Endothelial cell of umbilical vein (primary cell): ENCODE measurements around the gene ITPKC. TPM values are rescaled to one million over a fixed set of nuclear protein-coding genes. Genes with fewer than 3 reads are reported as not detected.

Source experiments
- BruUV-seq: library from RNA; stranded (reverse); fragments of 400-500 nt; replicated peaks from 2 replicates; lab custom pipeline; 2021; lab: Mats Ljungman, UMichigan
- CTCF ChIA-PET: fragments of 300-600, 350-600 bp; sonication (Branson Sonifier 250); formaldehyde crosslinking; loops from one replicate; lab custom pipeline; 2021; ENCODE audit warnings: antibody characterized with exemption, inconsistent platforms; lab: Charles Lee
- POLR2A ChIA-PET: fragments of 300-600, 350-600 bp; sonication (Branson Sonifier 250); formaldehyde crosslinking; loops from one replicate; lab custom pipeline; 2021; ENCODE audit warnings: antibody characterized with exemption, inconsistent platforms; lab: Charles Lee
- DNase-seq: peaks from one replicate; pipeline ENCODE4 v3.0.0-alpha.2; 2011; ENCODE audit warnings: low read depth, low spot score
- FAIRE-seq: peaks from 2 replicates; lab custom pipeline; 2011; peaks lifted over from hg19 to GRCh38; lab: Jason Lieb, UNC
- H2AFZ ChIP-seq: 2 replicates; pipeline ENCODE4 v1.6.0; 2012; ENCODE audit warnings: low read depth, low read length, control low read depth, inconsistent platforms
- H3K27ac ChIP-seq: 2 replicates; pipeline ENCODE4 v1.5.1; 2011; ENCODE audit warnings: low read depth, mild to moderate bottlenecking, control low read depth, low read length, moderate library complexity; ENCODE audit not compliant: insufficient read depth
- H3K27me3 ChIP-seq, 2 experiments: 2 replicates each; pipeline versions ENCODE4 v1.6.0 to v1.6.1; 2011; ENCODE audit warnings: low read length in 2 of 2, mixed read lengths in 1 of 2; ENCODE audit not compliant: control insufficient read depth in 2 of 2, insufficient read depth in 2 of 2
- H3K36me3 ChIP-seq, 2 experiments: 2 replicates in 1 of 2; 3 replicates in 1 of 2; pipeline ENCODE4 v1.5.1; 2011; ENCODE audit warnings: low read length in 2 of 2, mild to moderate bottlenecking in 1 of 2, moderate library complexity in 1 of 2; ENCODE audit not compliant: control insufficient read depth in 2 of 2, insufficient read depth in 2 of 2; ENCODE audit errors: extremely low read depth in 1 of 2
- H3K4me1 ChIP-seq: 3 replicates; pipeline ENCODE4 v1.5.1; 2011; ENCODE audit warnings: mild to moderate bottlenecking, low read length; ENCODE audit not compliant: control insufficient read depth, insufficient read depth; ENCODE audit errors: extremely low read depth
- H3K4me2 ChIP-seq: 2 replicates; pipeline ENCODE4 v1.6.1; 2011; ENCODE audit warnings: low read length, control low read depth, mixed read lengths; ENCODE audit not compliant: insufficient read depth
- H3K4me3 ChIP-seq, 3 experiments: fragments of 200-600 bp in 1 of 3; sonication (generic), shearing (Covaris generic) in 1 of 3; replicated peaks in 1 of 3; 2 replicates each; pipeline ENCODE4 v1.5.1; 2011 to 2016; ENCODE audit warnings: control low read depth in 3 of 3, low read length in 3 of 3, mild to moderate bottlenecking in 2 of 3, inconsistent platforms in 1 of 3, low read depth in 1 of 3, moderate library complexity in 1 of 3; ENCODE audit not compliant: insufficient read depth in 1 of 3
- H3K79me2 ChIP-seq: 2 replicates; pipeline ENCODE4 v1.6.0; 2012; ENCODE audit warnings: low read length, inconsistent platforms; ENCODE audit not compliant: control insufficient read depth, insufficient read depth
- H3K9ac ChIP-seq: replicated peaks from 2 replicates; pipeline ENCODE3; 2011; ENCODE audit warnings: low read length, control low read depth; ENCODE audit not compliant: insufficient read depth; ENCODE audit errors: extremely low read depth
- H3K9me1 ChIP-seq: replicated peaks from 3 replicates; pipeline ENCODE4 v1.6.0; 2011; ENCODE audit warnings: mild to moderate bottlenecking, low read length; ENCODE audit not compliant: control insufficient read depth, insufficient read depth; ENCODE audit errors: extremely low read depth
- H3K9me3 ChIP-seq: replicated peaks from 2 replicates; pipeline ENCODE4 v1.5.1; 2012; ENCODE audit warnings: low read length, inconsistent platforms; ENCODE audit not compliant: control insufficient read depth, insufficient read depth
- H4K20me1 ChIP-seq: replicated peaks from 2 replicates; pipeline ENCODE3; 2011; ENCODE audit warnings: mild to moderate bottlenecking, low read length; ENCODE audit not compliant: control insufficient read depth, insufficient read depth; ENCODE audit errors: extremely low read depth
- EZH2 ChIP-seq: IDR thresholded peaks from 2 replicates; pipeline ENCODE4 v1.6.1; 2012; ENCODE audit warnings: borderline replicate concordance, low read depth, mild to moderate bottlenecking, moderate library complexity, low read length, inconsistent platforms; ENCODE audit not compliant: severe bottlenecking
- FOS ChIP-seq: IDR thresholded peaks from 2 replicates; pipeline ENCODE4 v1.6.1; 2011; ENCODE audit warnings: mild to moderate bottlenecking, low read length, moderate library complexity, borderline replicate concordance; ENCODE audit not compliant: insufficient read depth
- GATA2 ChIP-seq: IDR thresholded peaks from 2 replicates; pipeline ENCODE4 v1.7.0; 2011; ENCODE audit warnings: low read depth, mild to moderate bottlenecking, moderate library complexity, mixed read lengths, low read length; ENCODE audit not compliant: insufficient read length, insufficient read depth
- JUN ChIP-seq: IDR thresholded peaks from 2 replicates; pipeline ENCODE4 v1.6.1; 2011; ENCODE audit warnings: borderline replicate concordance, low read depth; ENCODE audit not compliant: insufficient read length, insufficient read depth
- MYC ChIP-seq: IDR thresholded peaks from one replicate; pipeline ENCODE4 v1.6.1; 2011; ENCODE audit warnings: mild to moderate bottlenecking, low read depth, low read length
- POLR2A ChIP-seq: IDR thresholded peaks from 2 replicates; pipeline ENCODE4 v1.6.1; 2012; ENCODE audit warnings: low read depth, mild to moderate bottlenecking, control low read depth, low read length
- POLR2AphosphoS5 ChIP-seq: IDR thresholded peaks from 2 replicates; pipeline ENCODE4 v1.6.1; 2012; ENCODE audit warnings: low read depth, mild to moderate bottlenecking, control low read depth, low read length, moderate library complexity; ENCODE audit not compliant: insufficient read depth
- dilution Hi-C: fragments of 300-500 bp; cut with MboI; formaldehyde crosslinking; loops from one replicate; pipeline ENCODE4 v1.15.0; 2019; ENCODE audit warnings: low sequenced_read_pairs; ENCODE audit not compliant: extremely low pct_ligation_motif_present
- intact Hi-C: fragments of 100-400 bp; cut with micrococcal nuclease; formaldehyde crosslinking; loops from one replicate; pipeline ENCODE4 v1.10.0; 2022
- polyA plus RNA-seq, 4 experiments: library from polyadenylated mRNA; depleted of rRNA in 3 of 4; stranded (reverse) in 3 of 4; unstranded in 1 of 4; fragments of >200 nt; gene quantifications; 2 replicates each; pipeline versions ENCODE4 v1.2.1 to v1.2.3, GENCODE V29; 2011 to 2012; ENCODE audit warnings: missing spikeins in 1 of 4
- total RNA-seq: library from RNA; stranded (reverse); gene quantifications from 2 replicates; pipeline ENCODE4 v1.2.3, GENCODE V29; 2021
- TF ChIP-seq, protein P1 (sequence below): IDR thresholded peaks from 2 replicates; pipeline ENCODE4 v1.6.1; 2011; ENCODE audit not compliant: insufficient read depth, insufficient read length
- TF ChIP-seq, protein P2 (sequence below), 2 donors: IDR thresholded peaks; 1 replicate in 1 of 2; 2 replicates in 1 of 2; pipeline ENCODE4 v1.5.1; 2011; ENCODE audit warnings: low read length in 2 of 2, mild to moderate bottlenecking in 2 of 2, moderate library complexity in 2 of 2, control low read depth in 1 of 2, inconsistent platforms in 1 of 2, low read depth in 1 of 2; ENCODE audit not compliant: insufficient read depth in 1 of 2; ENCODE audit errors: extremely low read depth in 1 of 2

Gene ITPKC
- total and polyA plus RNA-seq, 2 donors (not counting 3 experiments of a cell fraction or from before 2014, with no cell fraction given): 7.3 to 16.1 TPM

DNA sequence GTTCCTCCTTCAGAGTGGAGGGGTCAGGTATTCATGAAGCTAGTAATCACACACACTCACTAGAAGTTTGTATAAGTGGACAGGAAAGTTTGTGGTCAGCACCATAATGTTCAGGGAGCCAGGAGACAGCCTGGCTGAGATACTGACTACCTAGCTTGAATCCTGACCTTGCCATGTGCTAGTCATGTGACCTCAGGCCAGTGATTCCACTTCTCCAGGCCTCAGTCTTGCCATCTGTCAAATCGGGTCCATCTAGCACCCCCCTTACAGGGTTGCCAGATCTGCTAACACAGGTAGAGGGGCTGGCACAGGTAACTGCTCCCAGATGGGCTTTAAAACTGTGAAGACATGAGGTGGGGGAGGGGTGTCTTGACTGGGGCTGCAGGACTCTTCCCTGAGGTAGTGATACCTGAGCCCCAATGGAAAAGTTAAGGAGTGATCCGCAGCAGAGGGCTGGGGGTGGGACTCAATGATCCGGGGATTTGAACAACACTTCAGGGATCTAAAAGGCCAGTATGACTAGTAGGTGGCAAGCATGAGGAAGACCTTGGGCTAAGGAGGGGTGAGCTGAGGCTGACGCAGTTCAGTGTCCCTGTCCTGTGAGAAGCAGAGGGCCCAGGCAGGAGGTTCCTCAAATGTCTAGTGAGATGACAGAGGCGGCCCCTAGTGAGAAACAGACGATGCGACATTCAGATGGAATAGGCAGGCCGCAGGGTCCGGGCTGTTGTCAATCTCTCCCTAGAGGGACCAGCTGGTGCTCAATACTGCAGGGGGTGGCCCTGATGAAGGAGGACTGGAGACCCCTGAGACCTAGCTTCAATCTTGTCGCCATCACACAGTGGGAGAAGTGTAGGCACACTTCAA, 24.8 kb downstream of the ITPKC start:
- Histone ChIP-seq H3K4me1 (peaks cover 9% of the 10 kb centered on the region), H3K4me3 (no peak overlapping the region), H3K9me3 (no peaks in the 10 kb centered on the region), H3K36me3 (peaks cover 3 to 15% of the 10 kb centered on the region in 2 experiments), H3K9me1 (no peaks in the 10 kb centered on the region), H2AFZ (no peak overlapping the region), H3K9ac (no peak overlapping the region), H4K20me1 (no peaks in the 10 kb centered on the region), H3K27ac (no peak overlapping the region), H3K4me2 (no peak overlapping the region), H3K79me2 (no peaks in the 10 kb centered on the region), H3K27me3 (no peaks in the 10 kb centered on the region)
- dilution Hi-C loops: no loop called here
- FAIRE-seq: no peak
- TF ChIP-seq MYC (no peak), POLR2A (no peak), FOS (no peak)
- no TSS peak for BruUV-seq
- POLR2A ChIA-PET: no interaction called here
- CTCF ChIA-PET: interaction anchor here (0.7 kb wide), 1 partner anchor 78 kb away, joined by 3 read pairs; no protein-coding TSS in a partner anchor
- DNase-seq: no peak
- intact Hi-C loops: no loop called here

DNA sequence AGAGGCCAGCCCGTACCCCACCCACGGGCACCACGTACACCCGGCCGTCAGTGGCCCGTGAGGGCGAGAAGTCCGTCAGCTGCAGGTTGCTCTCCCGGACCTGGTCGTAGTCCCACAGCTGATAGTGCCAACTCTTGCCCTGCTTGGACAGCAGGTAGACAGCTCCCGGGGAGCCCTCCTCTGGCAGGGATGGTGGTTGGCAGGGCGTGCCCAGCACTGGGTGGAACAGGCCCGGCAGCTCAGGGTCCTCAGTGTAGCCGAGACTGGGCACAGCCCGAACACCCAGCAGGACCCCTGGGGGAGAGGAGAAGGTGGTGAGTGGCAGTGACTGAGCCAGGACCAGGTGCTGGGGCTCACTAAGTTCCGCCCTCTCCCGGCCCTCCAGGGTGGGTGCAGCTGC, 25.6 kb downstream of the ITPKC start:
- BruUV-seq: no TSS peak
- intact Hi-C loops: no loop called here
- Histone ChIP-seq H3K9me3 (no peaks in the 10 kb centered on the region), H3K9me1 (no peaks in the 10 kb centered on the region), H4K20me1 (no peaks in the 10 kb centered on the region), H3K27me3 (no peaks in the 10 kb centered on the region), H3K27ac (no peak overlapping the region), H3K4me3 (no peak overlapping the region), H2AFZ (no peak overlapping the region), H3K36me3 (peaks cover 0 to 7% of the 10 kb centered on the region in 2 experiments), H3K4me2 (no peak overlapping the region), H3K4me1 (peaks cover 9% of the 10 kb centered on the region), H3K79me2 (no peaks in the 10 kb centered on the region), H3K9ac (no peak overlapping the region)
- DNase-seq (no peak), FAIRE-seq (no peak)
- TF ChIP-seq GATA2: no peak
- no peak for TF ChIP-seq POLR2AphosphoS5
- TF ChIP-seq FOS: no peak
- TF ChIP-seq, protein P1, sequence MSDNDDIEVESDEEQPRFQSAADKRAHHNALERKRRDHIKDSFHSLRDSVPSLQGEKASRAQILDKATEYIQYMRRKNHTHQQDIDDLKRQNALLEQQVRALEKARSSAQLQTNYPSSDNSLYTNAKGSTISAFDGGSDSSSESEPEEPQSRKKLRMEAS: no peak
- TF ChIP-seq POLR2A: no peak
- TF ChIP-seq MYC: no peak
- no peak for TF ChIP-seq EZH2
- TF ChIP-seq, protein P2, sequence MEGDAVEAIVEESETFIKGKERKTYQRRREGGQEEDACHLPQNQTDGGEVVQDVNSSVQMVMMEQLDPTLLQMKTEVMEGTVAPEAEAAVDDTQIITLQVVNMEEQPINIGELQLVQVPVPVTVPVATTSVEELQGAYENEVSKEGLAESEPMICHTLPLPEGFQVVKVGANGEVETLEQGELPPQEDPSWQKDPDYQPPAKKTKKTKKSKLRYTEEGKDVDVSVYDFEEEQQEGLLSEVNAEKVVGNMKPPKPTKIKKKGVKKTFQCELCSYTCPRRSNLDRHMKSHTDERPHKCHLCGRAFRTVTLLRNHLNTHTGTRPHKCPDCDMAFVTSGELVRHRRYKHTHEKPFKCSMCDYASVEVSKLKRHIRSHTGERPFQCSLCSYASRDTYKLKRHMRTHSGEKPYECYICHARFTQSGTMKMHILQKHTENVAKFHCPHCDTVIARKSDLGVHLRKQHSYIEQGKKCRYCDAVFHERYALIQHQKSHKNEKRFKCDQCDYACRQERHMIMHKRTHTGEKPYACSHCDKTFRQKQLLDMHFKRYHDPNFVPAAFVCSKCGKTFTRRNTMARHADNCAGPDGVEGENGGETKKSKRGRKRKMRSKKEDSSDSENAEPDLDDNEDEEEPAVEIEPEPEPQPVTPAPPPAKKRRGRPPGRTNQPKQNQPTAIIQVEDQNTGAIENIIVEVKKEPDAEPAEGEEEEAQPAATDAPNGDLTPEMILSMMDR (IDR thresholded peaks at IDR 0.05; ENCODE audit: extremely low read depth in 1 of 2, insufficient read depth in 1 of 2, low read depth in 1 of 2, low read length in 2 of 2): no peak
- TF ChIP-seq JUN: no peak
- ChIA-PET CTCF (interaction anchor here (0.7 kb wide), 1 partner anchor 77 kb away, joined by 3 read pairs; no protein-coding TSS in a partner anchor), POLR2A (no interaction called here)
- dilution Hi-C loops: no loop called here
